Heart left ventricle (tissue), 16 donors: ENCODE data around the gene PLOD1. TPM values are rescaled to one million over a fixed set of nuclear protein-coding genes. Genes with fewer than 3 reads are reported as not detected.
A peak's percentile ranks its signal among the peaks of the same experiment; 100 is the strongest.

Experiments
- ATAC-seq, 4 donors: fragments of 200-7000 bp; cut with Tn5 transposase; one replicate each; pipeline ENCODE4 v1.9.1; 2020 to 2022; ENCODE audit warnings: moderate library complexity in 4 of 4, mild to moderate bottlenecking in 3 of 4, moderate number of reproducible peaks in 1 of 4
- DNase-seq, 5 donors: peaks; one replicate each; pipeline ENCODE4 v3.0.0-alpha.2; 2020
- H3K27ac ChIP-seq, 12 donors: fragments of 200-600 bp; sonication (generic) in 4 of 12; one replicate each; pipeline versions ENCODE4 v1.5.0 to v1.8.0; 2016 to 2022; ENCODE audit warnings: mild to moderate bottlenecking in 2 of 12
- H3K27me3 ChIP-seq, 9 donors: fragments of 200-600 bp; sonication (generic) in 2 of 9; one replicate each; pipeline versions ENCODE4 v1.5.1 to v1.8.0; 2016 to 2022; ENCODE audit warnings: mild to moderate bottlenecking in 3 of 9
- H3K36me3 ChIP-seq, 9 donors: fragments of 200-600 bp; sonication (generic) in 2 of 9; one replicate each; pipeline versions ENCODE4 v1.5.0 to v1.8.0; 2018 to 2022; ENCODE audit warnings: mild to moderate bottlenecking in 2 of 9
- H3K4me1 ChIP-seq, 12 donors: fragments of 200-600 bp; sonication (generic) in 4 of 12; one replicate each; pipeline versions ENCODE4 v1.5.0 to v1.8.0; 2016 to 2022; ENCODE audit warnings: mild to moderate bottlenecking in 3 of 12
- H3K4me3 ChIP-seq, 12 donors: fragments of 200-600 bp; sonication (generic) in 4 of 12; one replicate each; pipeline versions ENCODE4 v1.5.0 to v1.8.0; 2017 to 2022; ENCODE audit warnings: mild to moderate bottlenecking in 9 of 12, moderate library complexity in 4 of 12
- H3K9me3 ChIP-seq, 12 donors: fragments of 200-600 bp; sonication (generic) in 4 of 12; one replicate each; pipeline versions ENCODE4 v1.5.0 to v1.8.0; 2016 to 2022; ENCODE audit warnings: mild to moderate bottlenecking in 1 of 12
- CTCF ChIP-seq, 12 donors: fragments of 200-600 bp; sonication (generic) in 4 of 12; IDR thresholded peaks; one replicate each; pipeline versions ENCODE4 v1.5.0 to v1.8.0; 2018 to 2022; ENCODE audit warnings: antibody characterized with exemption in 12 of 12, mild to moderate bottlenecking in 5 of 12
- POLR2A ChIP-seq, 2 donors: fragments of 450-650 bp; IDR thresholded peaks; one replicate each; pipeline ENCODE4 v1.6.1; 2017; ENCODE audit warnings: antibody characterized with exemption in 2 of 2, mild to moderate bottlenecking in 2 of 2, moderate library complexity in 2 of 2
- WGBS, 4 donors: extraction: QIAGEN DNeasy Blood & Tissue Kit in 2 of 4; methylation state at CpG; one replicate each; pipeline versions ENCODE4 v1.1.5 to v1.1.7; 2013 to 2018; 5-methylcytosine and 5-hydroxymethylcytosine counted together
- intact Hi-C, 10 donors: fragments of 100-400 bp; cut with DNase I; formaldehyde crosslinking; loops; one replicate each; pipeline versions ENCODE4 v1.11.1 to v1.14.2; 2022
- long read RNA-seq, 3 donors: library from polyadenylated mRNA; unstranded; transcript quantifications; one replicate each; pipeline ENCODE4 v2.0.0, GENCODE V29; 2020 to 2021
- polyA plus RNA-seq, 2 donors: library from polyadenylated mRNA; stranded (reverse); fragments of 200-250 nt; gene quantifications; one replicate each; pipeline ENCODE4 v1.2.3, GENCODE V29; 2013
- total RNA-seq, 9 donors: library from RNA; depleted of rRNA in 2 of 9; stranded (reverse); fragments of >200 nt in 2 of 9; fragmentation: NEBNext Ultra II Directional in 3 of 9; extraction: Animal tissue kit (Norgen Biotek cat#: 25700) in 3 of 9; gene quantifications; one replicate each; pipeline versions ENCODE4 v1.1.0 to v1.2.4, GENCODE V29; 2016 to 2023
- donor health status: ischemic (EF 13 %, LVEDD 7.1; RV severe dilation, severe dysfunction).
- donor health status: healthy with polysubstance abuse.
- donor health status: DM: no; HTN: yes; CAD: no.
- donor health status: DM: no; HTN: no; CAD: no.
- donor health status: ischemic (EF 25% LVEDD 6.9; RV normal size, moderate dysfunction).
- donor health status: ischemic (EF 25% LVEDD 5.7; RV mildly dilated, moderate dysfunction).
- donor health status: healthy.
- donor health status: DM: yes; HTN: yes; CAD: no.
- donor health status: ischemic (EF 35%, LVEDD 5.7; RV mildly dilated, moderate dysfunction).
- donor health status: nonischemic (EF 11% LVEDD 7.7; RV severe dilation, severe dysfunction).
- donor health status: DM: yes; HTN: yes; CAD: no.
- donor health status: PGD.
- donor health status: ischemic (EF 29% LVEDD 5.4; RV normal size, mild dysfunction).
- donor health status: nonischemic (EF 23%, LVEDD 6.1; RV moderate dilation, normal function).

PLOD1 gene
- total RNA-seq (100 to 1,000 TPM in 1 of 9 donors, 10 to 100 TPM in 8; 37.5 to 104 (median 50.1) TPM), polyA plus RNA-seq (100 to 1,000 TPM in 1 of 2 donors, 10 to 100 TPM in 1; 38.3 to 108 TPM)
- long read RNA-seq, donor 1, transcript PLOD1-201 (19 exons, 2,940 nt): major isoform, 19 of 48 reads
- long read RNA-seq, donor 1, partial matches to known transcripts: 25 of 48 reads
- long read RNA-seq, donor 1, other reads (novel, unspliced or antisense): 2 of 48 reads
- long read RNA-seq, donor 2, transcript PLOD1-201 (19 exons, 2,940 nt): major isoform, 130 of 189 reads
- long read RNA-seq, donor 2, partial matches to known transcripts: 44 of 189 reads
- long read RNA-seq, donor 2, other reads (novel, unspliced or antisense): 13 of 189 reads
- long read RNA-seq, donor 3, transcript PLOD1-201 (19 exons, 2,940 nt): major isoform, 28 of 48 reads
- long read RNA-seq, donor 3, partial matches to known transcripts: 16 of 48 reads
- long read RNA-seq, donor 3, other reads (novel, unspliced or antisense): 2 of 48 reads

GRCh38 chr1:11934302-11935056 lies at the start of gene PLOD1:
Gene PLOD1 (plus strand): TSS chr1:11934717. CDS start chr1:11934780, 63 bp downstream.
- intact Hi-C loops: loop anchor here in 4 of 10 donors (2.0 to 5.0 kb wide), 4 partner anchors 26 to 44 kb away; no protein-coding TSS in a partner anchor
- 1 to 5% (median 2%) methylated on average over 13 to 55 of the region's 55 CpGs for WGBS, 4 donors
- peak; percentile 91 to 96 (median 91) for DNase-seq

GRCh38 chr1:11885916-11886315 lies 48.6 kb upstream of the PLOD1 start:
- no peak overlapping the region for H3K4me3 ChIP-seq
- H3K27me3 ChIP-seq: no peaks in the 10 kb centered on the region
- H3K9me3 ChIP-seq: no peaks in the 10 kb centered on the region
- intact Hi-C loops: no loop called here
- DNase-seq (peak in 4 of 5 donors; percentile 50 to 86 (median 69)), ATAC-seq (peak; percentile 14 to 48 (median 35))
- TF ChIP-seq CTCF (IDR thresholded peaks at IDR 0.05) (no peak), POLR2A (IDR thresholded peaks at IDR 0.05) (no peak)
- H3K36me3 ChIP-seq: no peaks in the 10 kb centered on the region
- H3K4me1 ChIP-seq: peaks cover 16 to 65% (median 44%) of the 10 kb centered on the region in 12 donors
- peak overlapping the region; percentile 62 to 97 (median 82) for H3K27ac ChIP-seq
- 44 to 57% (median 46%) methylated on average over 5 to 6 of the region's 6 CpGs for WGBS, 4 donors

More at GRCh38 chr1:11934302-11935056, at the start of gene PLOD1:
- peak within 1 kb of the TSS; percentile 27 to 92 (median 68) for H3K4me3 ChIP-seq
- H3K9me3 ChIP-seq: no peaks in the 10 kb centered on the region
- peaks cover 0 to 14% (median 0%) of the 10 kb centered on the region in 9 donors for H3K36me3 ChIP-seq
- peak within 1 kb of the TSS; percentile 77 to 94 (median 88) for H3K27ac ChIP-seq
- peaks cover 6 to 75% (median 58%) of the 10 kb centered on the region in 12 donors for H3K4me1 ChIP-seq
- no peaks in the 10 kb centered on the region for H3K27me3 ChIP-seq
- peak; percentile 20 to 88 for TF ChIP-seq POLR2A (IDR thresholded peaks at IDR 0.05)
- no peak for TF ChIP-seq CTCF (IDR thresholded peaks at IDR 0.05)
- ATAC-seq: peak; percentile 71 to 95 (median 88)

GRCh38 chr1:11886986-11887665 lies 47.4 kb upstream of the PLOD1 start:
- WGBS, 4 donors: 37 to 60% (median 44%) methylated on average over 13 to 19 of the region's 19 CpGs
- ATAC-seq (peak; percentile 83 to 89 (median 84)), DNase-seq (peak; percentile 78 to 94 (median 84))
- Histone ChIP-seq H3K4me3 (no peak overlapping the region), H3K27me3 (no peaks in the 10 kb centered on the region), H3K27ac (peak overlapping the region; percentile 62 to 97 (median 82)), H3K9me3 (no peaks in the 10 kb centered on the region), H3K36me3 (no peaks in the 10 kb centered on the region), H3K4me1 (peaks cover 14 to 53% (median 32%) of the 10 kb centered on the region in 12 donors)
- TF ChIP-seq CTCF (IDR thresholded peaks at IDR 0.05) (no peak), POLR2A (IDR thresholded peaks at IDR 0.05) (no peak)
- intact Hi-C loops: no loop called here
